HS-5 (cell line): ENCODE results near the gene P4HA2.

Experiments
- DNase-seq: peaks from one replicate; pipeline ENCODE4 v3.0.0-alpha.2; 2012; ENCODE audit warnings: low read depth

P4HA2 gene

DNA sequence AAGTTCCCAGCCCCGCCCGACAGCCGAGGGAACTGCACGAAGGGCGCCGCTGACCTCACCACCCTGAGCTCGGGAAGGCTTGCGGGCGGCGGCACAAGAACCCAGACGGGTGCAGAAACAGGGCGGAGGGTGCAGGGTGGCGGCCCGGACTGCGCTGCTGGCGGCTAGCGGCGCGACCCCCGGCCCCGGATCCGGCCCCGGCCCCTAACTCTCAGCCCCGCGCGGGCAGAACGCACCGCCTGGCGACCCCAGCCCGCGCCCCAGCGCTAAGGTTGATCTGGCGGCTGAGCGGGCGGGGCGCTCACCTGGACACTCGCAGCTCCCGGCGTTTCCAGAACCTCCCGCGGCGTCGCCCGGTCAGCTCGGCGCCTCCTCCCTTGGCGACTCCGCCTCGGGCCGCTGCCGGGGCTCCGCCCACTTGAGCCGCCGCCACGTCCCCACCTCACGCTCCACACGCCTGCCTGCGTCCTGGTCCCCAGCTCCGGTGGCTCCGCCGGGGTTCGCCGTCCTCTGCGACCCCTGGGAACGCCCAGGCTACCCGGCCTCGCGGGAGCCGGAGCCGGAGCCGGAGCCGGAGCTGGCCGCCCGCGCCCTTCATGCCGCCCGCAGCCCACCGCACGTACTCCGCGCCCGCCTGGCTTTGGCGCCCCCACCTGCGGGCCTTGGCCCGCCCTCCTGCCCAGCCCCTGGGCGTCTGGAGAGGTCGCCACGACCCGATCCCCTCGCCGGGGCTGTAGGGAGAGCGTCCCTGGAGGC is at the start of gene P4HA2:
P4HA2 (minus strand) TSS at position 369 of the 756 bp plus-strand sequence. CDS start 9,227 bp downstream, outside the sequence.
- no peak for DNase-seq

DNA sequence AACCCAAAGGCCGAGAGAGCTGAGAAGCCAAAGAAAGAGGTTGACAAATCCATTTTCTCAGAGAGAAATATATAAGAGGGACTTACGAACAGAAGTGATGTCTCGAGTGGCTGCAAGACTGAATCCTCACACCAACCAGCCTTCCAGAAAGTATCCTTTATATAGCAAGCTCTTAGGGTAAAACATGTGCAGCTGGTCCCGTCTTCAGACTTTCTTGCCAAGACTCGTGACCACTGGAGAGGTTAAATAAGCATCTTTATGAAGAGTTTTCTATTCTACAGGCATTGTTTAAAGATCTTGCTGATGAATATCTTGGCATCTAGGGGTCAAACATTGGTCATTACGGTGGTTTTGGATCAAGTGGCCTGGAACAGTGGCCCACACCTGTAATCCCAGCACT is 49.6 kb upstream of the P4HA2 start:
- DNase-seq, result no peak

DNA sequence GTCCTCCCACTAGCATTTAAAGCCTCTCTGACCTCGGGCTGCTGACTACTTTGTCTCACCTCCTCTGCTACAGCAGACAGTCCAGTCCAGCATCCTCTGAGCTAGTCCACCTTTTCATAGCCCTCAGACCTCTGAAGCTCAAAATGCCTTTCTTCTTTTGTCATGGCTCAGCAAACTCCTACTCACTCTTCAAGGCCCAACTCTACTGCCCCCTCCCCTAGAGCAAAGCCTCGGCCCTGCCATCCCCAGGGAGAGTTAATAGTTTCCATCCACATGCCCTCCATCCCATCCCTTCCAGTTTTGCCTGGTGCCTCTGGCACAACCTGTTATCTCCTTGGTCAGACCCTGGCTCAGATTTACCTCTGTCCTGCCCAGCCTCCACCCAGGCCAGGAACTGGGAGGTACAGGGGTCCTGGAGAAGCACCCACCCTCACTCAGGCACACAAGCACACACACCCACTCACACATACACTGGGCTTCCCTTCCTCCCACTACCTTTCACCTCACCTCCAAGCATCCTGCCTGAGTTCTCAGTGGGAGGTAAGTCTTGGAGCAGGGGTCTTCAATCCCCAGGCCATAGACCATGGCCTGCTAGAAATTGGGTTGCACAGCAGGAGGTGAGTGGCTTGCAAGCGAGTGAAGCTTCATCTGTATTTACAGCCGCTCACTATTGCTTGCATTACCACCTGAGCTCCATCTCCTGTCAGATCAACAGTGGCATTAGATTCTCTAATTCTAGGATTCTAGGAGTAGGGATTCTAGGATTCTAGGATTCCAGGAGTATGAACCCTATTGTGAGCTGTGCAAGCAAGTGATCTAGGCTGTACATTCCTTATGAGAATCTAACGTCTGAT is 47.9 kb upstream of the P4HA2 start:
- DNase-seq, result no peak

DNA sequence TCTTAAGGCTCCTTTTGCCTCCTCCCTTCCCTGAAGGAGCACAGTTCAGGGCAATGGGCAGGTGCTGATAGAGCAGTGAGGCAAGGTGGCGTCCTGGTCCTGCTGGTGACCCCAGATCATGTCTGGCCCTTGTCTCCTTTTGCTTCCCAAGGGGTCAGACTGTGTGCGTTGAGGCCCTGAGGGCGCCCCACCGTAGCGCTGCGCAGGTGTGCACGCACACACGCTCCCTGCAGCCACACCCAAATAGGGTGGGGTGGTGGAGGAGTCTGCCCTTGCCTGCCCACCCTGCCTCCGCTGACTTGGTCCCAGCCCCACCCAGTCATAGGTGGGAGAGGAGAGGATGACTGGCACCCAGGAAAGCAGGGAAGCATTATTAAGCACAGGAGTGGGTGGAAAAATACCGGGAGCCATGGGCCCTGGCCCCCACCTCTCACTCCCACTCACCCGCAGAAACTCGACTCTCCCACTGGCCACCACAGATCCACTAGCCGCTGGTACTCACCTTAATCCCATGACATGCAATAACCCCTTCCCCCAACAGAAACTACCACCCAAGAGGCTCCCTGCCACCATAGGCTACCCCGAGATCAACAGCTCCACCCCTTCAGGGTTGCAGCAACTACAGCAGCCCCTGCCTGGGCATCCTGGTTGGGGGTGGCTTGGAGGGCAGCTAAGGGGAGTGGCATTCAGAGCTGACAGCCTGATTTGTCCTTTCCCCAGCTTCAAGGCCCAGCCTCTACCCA is 46.6 kb upstream of the P4HA2 start:
- DNase-seq, result no peak

DNA sequence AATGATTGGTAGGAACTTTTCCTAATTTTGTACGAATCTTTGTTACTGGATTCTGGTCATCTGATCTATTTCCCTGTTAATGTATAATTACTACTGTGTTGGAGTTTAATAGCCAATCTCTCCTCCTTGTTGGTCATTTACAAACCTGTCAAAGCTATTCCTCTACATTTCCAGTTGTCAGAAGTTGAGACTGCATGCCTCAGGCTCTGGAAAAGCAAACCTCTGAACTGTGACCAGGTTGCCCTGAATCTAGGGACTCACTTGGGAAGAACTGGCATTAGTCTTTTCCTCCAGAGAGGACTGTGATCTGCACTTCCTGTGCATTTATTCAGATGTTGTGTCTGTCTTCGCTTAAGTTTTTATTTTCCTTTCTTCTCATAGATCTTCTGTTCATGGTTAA is 46.0 kb upstream of the P4HA2 start:
- DNase-seq, result no peak

DNA sequence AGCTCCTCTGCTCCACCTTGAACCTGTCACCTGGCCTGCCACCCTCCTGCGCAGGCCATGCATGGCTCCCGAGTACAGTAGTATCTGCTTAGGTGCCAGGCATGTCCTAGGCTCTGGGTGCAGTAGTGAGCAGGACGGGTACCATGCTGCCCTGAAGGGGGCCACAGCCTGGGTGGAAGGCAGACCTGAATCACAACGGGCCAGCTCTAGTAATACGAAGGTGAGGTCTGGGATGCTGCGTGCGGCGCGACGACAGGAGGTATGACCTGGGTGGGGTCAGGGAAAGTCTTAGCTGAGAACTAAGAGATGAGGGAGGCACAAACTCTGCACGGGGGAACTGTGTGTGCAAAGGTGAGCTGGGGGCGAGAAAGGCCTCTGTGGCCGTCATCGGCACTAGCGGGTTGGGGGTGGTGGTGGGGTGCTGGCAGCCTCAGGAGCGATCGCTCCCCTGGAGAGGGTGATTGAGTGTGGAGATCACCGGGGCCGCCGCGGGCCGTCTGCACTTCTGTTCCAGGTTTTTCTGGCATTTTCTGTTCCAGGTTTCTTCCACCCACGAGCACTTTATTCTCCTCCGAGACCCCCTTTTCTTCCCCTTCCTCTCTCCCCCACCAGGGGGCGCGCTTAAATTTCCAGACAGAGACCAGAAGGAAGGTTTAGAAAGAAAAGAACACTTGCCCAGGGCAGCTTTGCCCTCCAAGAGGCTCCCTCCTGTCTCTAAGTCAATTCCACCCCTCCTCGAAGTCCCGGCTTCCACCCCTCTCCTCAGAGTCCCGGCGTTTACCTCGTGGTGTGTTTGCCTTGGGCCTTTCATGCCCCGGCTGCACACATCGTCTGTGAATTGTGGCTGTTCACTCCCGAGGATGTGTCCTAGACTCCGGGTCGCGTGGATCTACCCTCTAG is 44.9 kb upstream of the P4HA2 start:
- no peak for DNase-seq

DNA sequence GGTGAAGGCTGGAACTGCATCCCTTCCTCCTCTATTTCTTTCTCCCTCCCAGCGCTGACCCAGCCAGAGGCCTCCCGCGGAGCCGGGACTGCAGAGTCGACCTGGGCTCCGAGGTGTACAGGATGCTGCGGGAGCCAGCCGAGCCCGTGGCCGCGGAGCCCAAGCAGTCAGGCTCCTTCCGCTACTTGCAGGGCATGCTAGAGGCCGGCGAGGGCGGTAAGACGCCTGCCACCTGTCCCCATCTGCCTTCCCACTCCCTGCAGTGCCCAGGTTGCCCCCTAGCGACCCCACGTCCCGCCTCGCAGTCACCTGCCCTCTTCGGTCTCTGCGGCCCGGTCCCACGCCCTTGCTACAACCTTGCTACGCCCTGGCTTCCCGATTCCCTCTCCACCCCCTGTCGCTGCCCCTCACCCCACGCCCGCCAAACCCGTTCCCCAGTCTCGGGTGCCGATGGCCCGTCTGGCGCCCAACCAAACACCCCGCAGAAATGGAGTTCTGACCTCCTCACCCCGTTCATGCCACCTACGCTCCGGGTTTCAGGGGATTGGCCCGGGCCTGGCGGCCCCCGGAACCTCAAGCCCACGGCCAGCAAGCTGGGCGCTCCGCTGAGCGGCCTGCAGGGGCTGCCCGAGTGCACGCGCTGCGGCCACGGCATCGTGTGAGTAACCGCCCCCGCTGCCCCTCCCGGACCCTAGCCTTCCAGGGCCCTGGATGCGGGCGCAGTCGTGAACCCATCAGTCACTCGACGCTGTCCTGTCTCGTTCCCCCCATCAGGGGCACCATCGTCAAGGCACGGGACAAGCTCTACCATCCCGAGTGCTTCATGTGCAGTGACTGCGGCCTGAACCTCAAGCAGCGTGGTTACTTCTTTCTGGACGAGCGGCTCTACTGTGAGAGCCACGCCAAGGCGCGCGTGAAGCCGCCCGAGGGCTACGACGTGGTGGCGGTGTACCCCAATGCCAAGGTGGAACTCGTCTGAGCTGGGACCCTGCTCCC is 43.9 kb upstream of the P4HA2 start:
- DNase-seq, result no peak

DNA sequence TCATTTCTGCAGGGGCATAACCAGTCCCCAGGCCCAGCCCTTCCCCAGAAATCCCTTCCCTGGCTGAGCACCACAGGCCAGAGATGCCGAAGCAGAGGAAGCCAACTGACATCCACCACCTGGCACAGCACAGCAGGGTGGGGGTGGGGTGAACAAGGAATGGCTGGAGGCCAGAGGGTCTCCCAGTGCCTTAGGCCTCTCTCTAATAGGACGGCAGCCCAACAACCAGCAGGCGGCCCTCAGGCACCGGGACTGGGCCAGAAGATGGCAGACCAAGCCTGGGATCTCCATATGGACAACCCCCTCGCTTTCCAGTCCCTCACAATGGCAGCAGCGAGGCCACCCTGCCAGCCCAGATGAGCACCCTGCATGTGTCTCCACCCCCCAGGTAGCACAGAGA is 43.1 kb upstream of the P4HA2 start:
- DNase-seq, result no peak

DNA sequence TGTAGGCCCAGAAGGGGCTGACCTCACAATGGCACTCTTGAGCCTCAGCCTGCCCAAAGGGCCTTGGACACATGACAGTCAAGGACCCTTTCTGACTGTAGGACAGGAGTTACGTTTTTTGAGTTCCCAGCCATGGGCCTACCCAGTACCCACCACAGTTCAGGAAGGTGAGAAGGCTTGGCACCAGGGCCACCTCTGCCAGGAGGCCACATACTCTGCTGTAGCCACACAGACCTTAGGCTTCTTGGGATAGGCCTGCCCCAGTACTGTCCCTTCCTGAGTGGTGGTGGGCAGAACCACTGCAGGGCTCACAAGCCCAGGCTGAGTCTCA is 42.6 kb upstream of the P4HA2 start:
- no peak for DNase-seq

DNA sequence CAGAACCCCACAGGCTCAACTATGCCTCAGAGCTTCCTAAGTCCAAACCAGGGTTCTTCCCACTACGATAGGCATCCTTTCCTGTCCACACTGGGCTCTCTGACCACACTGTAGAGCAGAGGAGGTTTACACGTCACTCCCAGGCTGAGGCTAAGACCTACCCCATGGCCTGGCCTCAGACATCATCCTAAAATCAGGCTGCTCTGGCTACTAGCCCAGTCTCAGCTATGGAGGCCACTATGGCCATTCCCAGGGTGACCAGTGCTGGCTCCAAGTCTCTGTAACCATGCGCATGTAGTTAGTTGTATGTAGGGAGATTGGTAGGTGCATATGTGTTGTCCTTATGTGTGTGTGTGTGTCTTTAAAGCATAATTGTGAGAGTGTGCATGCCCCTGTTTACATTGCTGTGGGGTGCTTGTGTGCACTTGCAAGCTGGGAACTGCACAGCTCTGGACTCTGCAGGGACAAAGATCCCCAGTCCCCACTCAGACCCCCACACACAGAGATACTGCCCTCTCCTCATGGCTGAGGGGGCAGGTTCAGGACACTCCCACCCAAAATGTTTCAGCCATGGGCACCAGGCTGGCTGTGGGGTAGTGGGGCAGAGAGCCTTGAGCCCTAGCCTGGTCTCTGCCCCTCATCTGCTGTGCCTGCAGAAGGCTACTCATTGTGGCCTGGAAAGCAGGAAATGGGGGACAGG is 42.1 kb upstream of the P4HA2 start:
- DNase-seq, result no peak

DNA sequence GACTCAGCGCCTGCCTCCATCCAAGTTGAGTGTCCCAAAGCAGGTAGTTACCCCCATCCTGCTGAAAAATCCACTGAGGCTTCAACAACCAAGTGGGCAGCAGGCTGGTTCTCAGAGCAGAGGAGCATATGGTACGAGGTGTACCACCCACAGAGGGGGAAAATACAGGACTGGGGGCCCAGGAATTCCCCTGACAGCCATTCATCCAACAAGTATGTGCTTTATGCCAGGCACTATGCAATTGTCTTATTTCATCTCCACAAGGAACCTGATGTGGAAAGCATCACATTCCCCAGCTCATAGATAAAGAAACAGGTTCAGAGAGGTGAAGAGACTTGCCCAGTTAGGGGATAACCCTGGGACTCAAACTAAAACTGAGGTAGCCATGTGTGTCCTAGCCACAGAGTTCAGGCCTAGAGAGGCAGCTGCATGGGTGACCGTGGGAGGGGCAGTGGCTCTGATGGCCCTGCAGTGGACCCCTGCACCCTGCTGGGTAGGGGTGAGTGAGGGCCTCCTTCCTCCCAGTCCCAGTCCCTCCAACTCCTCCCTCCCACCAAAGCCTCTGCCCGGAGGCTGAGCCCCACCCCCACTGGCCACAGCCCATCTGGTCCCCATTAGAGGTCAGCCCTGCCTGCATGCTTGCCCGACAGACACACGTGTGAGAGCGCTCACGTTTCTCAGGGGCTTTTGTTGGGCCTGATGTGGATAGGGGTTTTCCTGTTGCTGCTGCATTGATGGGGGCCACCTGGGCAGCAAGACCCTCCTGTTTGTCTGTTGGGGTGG is 41.3 kb upstream of the P4HA2 start:
- DNase-seq, result no peak

DNA sequence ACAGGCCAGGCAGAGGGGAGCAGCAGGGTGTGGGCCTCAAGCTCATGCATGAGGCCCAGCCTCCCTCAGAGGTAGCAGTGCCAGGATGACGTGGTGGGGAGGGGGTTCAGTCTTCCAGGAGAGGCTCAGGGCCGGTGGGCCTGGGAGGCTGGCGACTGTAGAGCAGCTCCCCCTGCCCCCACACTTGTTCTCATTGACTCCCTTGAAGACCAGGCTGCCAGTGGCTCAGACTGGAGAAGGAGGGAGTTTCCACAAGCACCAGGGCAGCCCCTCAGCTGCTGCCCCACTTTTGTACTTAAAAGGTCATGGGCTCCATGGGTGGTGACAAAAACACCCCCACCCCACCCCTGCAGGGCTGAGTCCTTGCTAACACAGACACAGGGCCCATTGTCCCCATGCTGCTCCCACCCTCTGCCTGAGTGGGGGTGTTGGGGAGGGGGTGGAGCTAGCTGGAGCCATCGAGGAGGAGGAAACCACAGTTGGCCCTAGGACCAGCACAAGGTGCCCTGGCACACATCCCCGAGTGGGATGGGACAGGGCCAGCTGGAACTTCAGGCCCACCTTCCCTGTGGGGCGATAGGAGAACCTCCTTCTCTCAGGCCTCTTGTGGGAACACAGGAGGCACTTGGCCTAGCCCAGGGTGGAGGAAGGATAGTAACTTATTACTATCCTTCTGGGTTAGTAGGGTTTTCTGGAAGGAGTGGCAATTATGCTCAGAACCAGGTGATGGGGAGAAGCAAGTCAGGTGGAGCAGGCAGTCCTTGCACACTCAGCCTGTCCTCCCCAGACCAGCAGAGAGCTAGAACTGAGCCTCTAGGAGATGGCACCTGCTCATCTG is 40.5 kb upstream of the P4HA2 start:
- DNase-seq, result no peak

DNA sequence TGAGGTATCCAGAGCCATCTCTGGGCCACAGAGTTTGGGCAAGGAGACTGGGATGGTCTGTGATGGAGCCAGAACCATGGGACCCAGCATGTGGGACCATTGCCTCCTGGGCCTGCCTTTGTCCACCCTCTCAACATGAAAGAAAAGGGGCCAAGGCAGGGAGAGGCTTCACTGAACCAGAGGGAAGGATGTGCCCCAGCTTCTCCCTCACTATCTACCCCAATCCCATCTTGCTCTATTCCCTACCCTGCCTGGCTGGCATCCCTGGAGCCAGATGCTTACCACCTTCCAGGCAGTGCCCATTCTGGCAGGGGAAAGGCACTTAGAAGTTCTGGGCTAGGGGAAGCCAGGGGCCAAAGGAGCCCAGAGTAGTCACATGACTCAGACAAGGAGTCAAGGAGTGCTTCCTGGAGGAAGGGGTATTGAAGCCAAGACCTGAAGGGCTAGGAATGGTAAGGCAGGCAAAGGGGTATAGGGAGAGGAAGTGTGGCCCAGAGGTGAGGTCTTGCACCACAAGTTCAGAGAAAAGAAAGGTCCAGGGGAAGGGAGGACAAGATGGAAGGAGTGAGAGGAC is 39.6 kb upstream of the P4HA2 start:
- DNase-seq, result no peak

DNA sequence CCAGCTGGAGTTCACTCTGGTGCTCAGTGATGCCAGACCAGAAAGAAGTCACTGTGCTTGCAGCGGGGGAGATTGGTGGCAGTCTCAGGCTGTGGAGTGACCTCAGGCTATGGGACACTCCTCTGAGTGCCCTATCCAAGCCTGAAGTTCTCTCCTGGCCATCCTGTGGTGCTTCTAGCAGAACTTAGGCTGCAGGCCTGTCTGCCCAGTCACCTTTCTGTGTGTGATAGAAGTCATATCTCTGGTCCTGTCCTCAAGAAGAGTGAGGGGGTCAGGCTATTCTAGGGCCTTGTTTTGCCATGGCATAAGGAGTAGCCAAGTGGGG is 39.1 kb upstream of the P4HA2 start:
- DNase-seq, result no peak

DNA sequence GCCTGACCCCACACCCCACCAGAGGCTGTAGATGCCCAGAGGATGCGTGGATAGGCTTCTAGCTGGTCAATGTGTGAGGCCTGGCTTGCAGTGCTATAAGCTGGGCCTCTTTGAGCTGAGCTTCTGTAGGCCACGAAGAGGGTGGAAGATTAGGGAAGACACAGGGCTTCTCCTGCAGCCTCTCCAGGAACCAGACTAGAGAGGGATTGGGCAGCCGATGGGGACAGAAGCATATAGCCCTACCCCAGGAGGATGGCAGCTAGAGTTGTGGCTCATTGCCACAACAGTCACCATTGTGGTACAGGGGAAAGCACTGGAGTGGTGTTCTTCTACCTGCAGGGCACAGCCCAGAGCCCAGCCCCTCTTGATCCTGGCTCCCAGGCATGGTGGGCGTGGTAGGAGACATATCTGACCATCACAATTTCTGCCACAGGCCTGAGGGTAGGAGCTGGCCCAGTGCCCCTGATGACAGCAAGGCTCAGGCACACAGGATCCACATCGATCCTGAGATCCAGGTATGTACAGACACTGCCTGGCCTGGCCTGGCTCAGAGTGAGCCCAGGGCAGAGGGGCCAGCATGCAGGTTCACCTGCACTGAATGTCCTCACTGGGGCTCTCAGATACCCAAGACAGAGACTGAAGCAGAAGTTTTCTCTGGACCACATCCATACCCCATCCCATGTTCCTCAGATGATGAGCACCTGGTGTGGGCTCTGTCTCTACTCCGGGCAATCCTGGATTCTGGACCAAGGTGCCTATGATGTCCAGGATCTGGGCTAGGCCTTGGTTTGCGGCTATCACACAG is 38.6 kb upstream of the P4HA2 start:
- no peak for DNase-seq

DNA sequence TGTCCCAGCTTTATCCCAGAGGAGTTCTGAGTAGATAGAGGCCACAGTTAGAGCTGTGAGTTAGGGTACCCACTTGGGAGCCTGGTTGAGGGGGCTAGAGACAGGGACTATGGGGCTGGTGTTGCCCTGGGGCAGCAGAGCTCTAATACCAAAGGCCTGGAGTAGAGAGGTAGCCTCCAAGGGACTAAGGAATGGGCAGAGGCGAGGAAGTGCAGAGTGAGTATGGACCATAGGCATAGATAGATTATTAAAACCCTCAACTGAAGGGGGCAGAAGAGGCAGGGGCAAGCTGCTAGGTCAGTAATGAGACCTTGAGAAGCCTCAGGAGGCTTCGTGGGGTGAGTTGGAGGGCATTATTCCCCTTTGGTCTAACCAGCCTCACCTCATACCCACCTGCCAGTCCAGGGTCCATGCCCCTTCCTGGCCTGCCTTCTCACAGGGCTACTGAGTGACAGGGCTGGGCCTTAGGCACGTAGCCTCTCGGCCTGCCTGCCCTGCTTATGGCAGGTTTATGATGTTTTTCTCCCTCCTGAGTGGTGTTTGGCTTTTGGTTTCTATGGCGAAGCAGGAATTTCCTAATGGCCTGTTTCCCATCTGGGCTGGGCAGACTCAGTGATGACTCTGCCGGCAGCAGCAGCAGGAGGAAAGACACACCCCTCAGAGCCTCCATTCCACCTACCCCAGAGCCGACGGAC is 37.8 kb upstream of the P4HA2 start:
- peak; percentile 94 for DNase-seq
